Astrocyte (in vitro differentiated cells and primary cell): Measurements from ENCODE around the gene DFFB. TPM values are rescaled to one million over a fixed set of nuclear protein-coding genes. Genes with fewer than 3 reads are reported as not detected.

ENCODE experiments used
- DNase-seq: peaks from one replicate; pipeline ENCODE4 v3.0.0-alpha.2; 2010; ENCODE audit warnings: low read depth
- FAIRE-seq: peaks from 2 replicates; lab custom pipeline; 2011; peaks lifted over from hg19 to GRCh38; lab: Jason Lieb, UNC
- H2AFZ ChIP-seq: 2 replicates; pipeline ENCODE4 v1.6.0; 2012; ENCODE audit warnings: low read depth, low read length, inconsistent platforms
- H3K27ac ChIP-seq: 2 replicates; pipeline ENCODE4 v1.5.1; 2011; ENCODE audit warnings: low read depth, low read length, inconsistent platforms
- H3K27me3 ChIP-seq: 2 replicates; pipeline ENCODE4 v1.6.0; 2011; ENCODE audit warnings: low read length, inconsistent platforms; ENCODE audit not compliant: insufficient read depth
- H3K36me3 ChIP-seq: 2 replicates; pipeline ENCODE4 v1.5.1; 2011; ENCODE audit warnings: low read length, inconsistent platforms; ENCODE audit not compliant: insufficient read depth
- H3K4me1 ChIP-seq: 2 replicates; pipeline ENCODE4 v1.5.1; 2011; ENCODE audit warnings: low read length, inconsistent platforms; ENCODE audit not compliant: insufficient read depth
- H3K4me2 ChIP-seq: 2 replicates; pipeline ENCODE4 v1.6.0; 2012; ENCODE audit warnings: low read length, inconsistent platforms
- H3K4me3 ChIP-seq: 2 replicates; pipeline ENCODE4 v1.5.1; 2011; ENCODE audit warnings: low read depth, mild to moderate bottlenecking, low read length, inconsistent platforms; ENCODE audit not compliant: insufficient read depth
- H3K79me2 ChIP-seq: 2 replicates; pipeline ENCODE4 v1.6.0; 2012; ENCODE audit warnings: mild to moderate bottlenecking, low read length, inconsistent platforms; ENCODE audit not compliant: insufficient read depth
- H3K9ac ChIP-seq: 2 replicates; pipeline ENCODE4 v1.6.0; 2012; ENCODE audit warnings: mild to moderate bottlenecking, low read length, inconsistent platforms
- H3K9me3 ChIP-seq: 2 replicates; pipeline ENCODE4 v1.5.1; 2012; ENCODE audit warnings: low read depth, mild to moderate bottlenecking, low read length, inconsistent platforms; ENCODE audit not compliant: insufficient read depth
- H4K20me1 ChIP-seq: 2 replicates; pipeline ENCODE4 v1.6.0; 2012; ENCODE audit warnings: low read length, inconsistent platforms; ENCODE audit not compliant: insufficient read depth
- H3K27ac Mint-ChIP-seq: one replicate; pipeline ENCODE4 v1.8.0; 2021; ENCODE audit warnings: mild to moderate bottlenecking, mixed read lengths; ENCODE audit not compliant: unreplicated experiment
- H3K27me3 Mint-ChIP-seq: one replicate; pipeline ENCODE4 v1.8.0; 2021; ENCODE audit warnings: low read depth, mixed read lengths; ENCODE audit not compliant: unreplicated experiment
- H3K36me3 Mint-ChIP-seq: one replicate; pipeline ENCODE4 v1.8.0; 2021; ENCODE audit warnings: low read depth, mixed read lengths; ENCODE audit not compliant: unreplicated experiment
- H3K4me1 Mint-ChIP-seq: one replicate; pipeline ENCODE4 v1.8.0; 2021; ENCODE audit warnings: low read depth, mixed read lengths; ENCODE audit not compliant: unreplicated experiment
- H3K4me3 Mint-ChIP-seq: one replicate; pipeline ENCODE4 v1.8.0; 2021; ENCODE audit warnings: mild to moderate bottlenecking, moderate library complexity, mixed read lengths; ENCODE audit not compliant: unreplicated experiment
- H3K9me3 Mint-ChIP-seq: one replicate; pipeline ENCODE4 v1.8.0; 2021; ENCODE audit warnings: mild to moderate bottlenecking, mixed read lengths; ENCODE audit not compliant: unreplicated experiment
- CTCF ChIP-seq: IDR thresholded peaks from 2 replicates; pipeline ENCODE4 v1.5.1; 2011; ENCODE audit warnings: low read depth, mild to moderate bottlenecking, inconsistent platforms, low read length, moderate library complexity; ENCODE audit not compliant: insufficient read depth
- EZH2 ChIP-seq: IDR thresholded peaks from 2 replicates; pipeline ENCODE4 v1.6.1; 2012; ENCODE audit warnings: mild to moderate bottlenecking, low read length, inconsistent platforms; ENCODE audit not compliant: insufficient read depth
- total RNA-seq: library from RNA; stranded (reverse); gene quantifications from 2 replicates; pipeline ENCODE4 v1.2.1, GENCODE V29; 2021

The DFFB gene
- total RNA-seq, 1 donor from 2014 or later = 7.4 TPM

GRCh38 chr1:3822421-3822820 is 34.9 kb upstream of the DFFB start:
- no peaks in the 10 kb centered on the region for H3K9me3 ChIP-seq
- H3K27me3 ChIP-seq = no peaks in the 10 kb centered on the region
- peaks cover 26% of the 10 kb centered on the region for H3K36me3 Mint-ChIP-seq

DNA sequence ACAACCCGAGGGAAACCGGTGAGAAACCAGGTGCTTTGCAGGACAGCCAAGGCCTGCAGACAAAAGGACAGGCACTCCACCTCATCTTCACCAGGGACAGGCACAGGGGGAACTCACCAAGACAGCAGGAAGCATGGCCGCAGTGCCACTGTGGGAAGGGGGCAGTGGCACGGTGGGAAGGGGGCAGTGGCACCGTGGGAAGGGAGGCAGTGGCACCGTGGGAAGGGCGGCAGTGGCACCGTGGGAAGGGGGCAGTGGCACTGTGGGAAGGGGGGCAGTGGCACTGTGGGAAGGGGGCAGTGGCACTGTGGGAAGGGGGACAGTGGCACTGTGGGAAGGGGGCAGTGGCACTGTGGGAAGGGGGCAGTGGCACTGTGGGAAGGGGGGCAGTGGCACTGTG is 32.6 kb upstream of the DFFB start:
- TF ChIP-seq CTCF = no peak
- no peak for TF ChIP-seq EZH2
- no peak for FAIRE-seq
- Histone ChIP-seq H3K27ac (no peak overlapping the region), H4K20me1 (no peaks in the 10 kb centered on the region), H3K9me3 (no peaks in the 10 kb centered on the region), H3K4me1 (no peaks in the 10 kb centered on the region), H3K79me2 (no peaks in the 10 kb centered on the region), H3K36me3 (peaks cover 8% of the 10 kb centered on the region), H3K4me3 (no peak overlapping the region), H2AFZ (no peak overlapping the region), H3K27me3 (no peaks in the 10 kb centered on the region), H3K9ac (no peak overlapping the region), H3K4me2 (no peak overlapping the region)
- H3K4me1 Mint-ChIP-seq = no peaks in the 10 kb centered on the region
- no peak overlapping the region for H3K4me3 Mint-ChIP-seq
- no peaks in the 10 kb centered on the region for H3K27me3 Mint-ChIP-seq
- H3K36me3 Mint-ChIP-seq = peaks cover 24% of the 10 kb centered on the region
- DNase-seq = no peak
- no peak overlapping the region for H3K27ac Mint-ChIP-seq
- no peaks in the 10 kb centered on the region for H3K9me3 Mint-ChIP-seq

More at GRCh38 chr1:3822421-3822820, 34.9 kb upstream of the DFFB start:
- Histone ChIP-seq H2AFZ (no peak overlapping the region), H4K20me1 (no peaks in the 10 kb centered on the region), H3K36me3 (peaks cover 8% of the 10 kb centered on the region), H3K4me1 (no peaks in the 10 kb centered on the region), H3K27ac (no peak overlapping the region), H3K9ac (no peak overlapping the region), H3K4me3 (no peak overlapping the region), H3K79me2 (no peaks in the 10 kb centered on the region), H3K4me2 (no peak overlapping the region)
- Mint-ChIP-seq H3K4me3 (no peak overlapping the region), H3K9me3 (no peaks in the 10 kb centered on the region), H3K27ac (no peak overlapping the region), H3K27me3 (no peaks in the 10 kb centered on the region), H3K4me1 (no peaks in the 10 kb centered on the region)
- TF ChIP-seq CTCF = no peak
- no peak for TF ChIP-seq EZH2
- FAIRE-seq = no peak
- DNase-seq = no peak

DNA sequence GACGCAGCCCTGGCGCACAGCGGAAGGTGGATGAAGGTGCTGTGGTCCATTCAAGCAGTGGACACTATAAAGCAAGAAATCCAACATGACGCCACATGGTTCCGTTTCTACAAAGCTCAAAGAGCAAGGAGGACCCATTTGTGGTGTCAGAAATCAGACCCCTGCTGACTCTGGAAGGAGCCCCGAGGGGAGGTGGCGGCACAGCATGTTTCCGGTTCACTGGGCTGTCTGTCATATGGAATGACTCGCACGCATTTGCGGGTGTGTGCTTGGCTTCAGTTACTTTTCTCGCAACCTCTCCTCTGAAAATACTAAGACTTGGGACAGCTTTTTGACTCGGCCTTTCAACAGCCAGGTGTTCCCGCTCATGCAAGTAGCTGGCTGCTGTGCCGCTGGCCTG is 31.9 kb upstream of the DFFB start:
- Histone ChIP-seq H3K4me3 (no peak overlapping the region), H3K27ac (no peak overlapping the region), H3K4me1 (no peaks in the 10 kb centered on the region), H3K9ac (no peak overlapping the region), H3K9me3 (no peaks in the 10 kb centered on the region), H3K36me3 (peaks cover 8% of the 10 kb centered on the region), H3K27me3 (no peaks in the 10 kb centered on the region), H3K79me2 (no peaks in the 10 kb centered on the region), H4K20me1 (no peaks in the 10 kb centered on the region), H2AFZ (no peak overlapping the region), H3K4me2 (no peak overlapping the region)
- no peak for TF ChIP-seq CTCF
- no peak for TF ChIP-seq EZH2
- H3K9me3 Mint-ChIP-seq = no peaks in the 10 kb centered on the region
- H3K4me3 Mint-ChIP-seq = no peak overlapping the region
- no peaks in the 10 kb centered on the region for H3K27me3 Mint-ChIP-seq
- DNase-seq (no peak), FAIRE-seq (no peak)
- H3K36me3 Mint-ChIP-seq = peaks cover 20% of the 10 kb centered on the region
- H3K4me1 Mint-ChIP-seq = no peaks in the 10 kb centered on the region
- H3K27ac Mint-ChIP-seq = no peak overlapping the region
